Suprapubic skin (tissue), 4 donors: ENCODE results near the gene FANCG.

Experiments used
- EP300 ChIP-seq: sonication (generic); formaldehyde crosslinking; IDR thresholded peaks from one replicate; pipeline ENCODE4 v1.6.1; 2017; ENCODE audit warnings: antibody characterized with exemption
- POLR2A ChIP-seq, 2 donors: fragments of 450-650 bp; IDR thresholded peaks; one replicate each; pipeline ENCODE4 v1.6.1; 2017; ENCODE audit warnings: antibody characterized with exemption in 2 of 2, mild to moderate bottlenecking in 2 of 2, moderate library complexity in 2 of 2
- POLR2AphosphoS5 ChIP-seq, 3 donors: sonication (generic); formaldehyde crosslinking; IDR thresholded peaks; one replicate each; pipeline ENCODE4 v1.6.1; 2017; ENCODE audit warnings: antibody characterized with exemption in 3 of 3
- TF ChIP-seq, protein P1 (sequence below), 2 donors: fragments of 200-600 bp in 1 of 2; fragments of 450-650 bp in 1 of 2; sonication (generic) in 1 of 2; IDR thresholded peaks; one replicate each; pipeline ENCODE4 v1.5.1; 2016 to 2019; ENCODE audit warnings: antibody characterized with exemption in 2 of 2, mild to moderate bottlenecking in 1 of 2, moderate library complexity in 1 of 2

GRCh38 chr9:35056571-35057270 is 23.0 kb downstream of the FANCG start:
- TF ChIP-seq POLR2A (IDR thresholded peaks at IDR 0.05): no peak
- TF ChIP-seq EP300: no peak
- TF ChIP-seq POLR2AphosphoS5 (IDR thresholded peaks at IDR 0.05): no peak
- TF ChIP-seq, protein P1, sequence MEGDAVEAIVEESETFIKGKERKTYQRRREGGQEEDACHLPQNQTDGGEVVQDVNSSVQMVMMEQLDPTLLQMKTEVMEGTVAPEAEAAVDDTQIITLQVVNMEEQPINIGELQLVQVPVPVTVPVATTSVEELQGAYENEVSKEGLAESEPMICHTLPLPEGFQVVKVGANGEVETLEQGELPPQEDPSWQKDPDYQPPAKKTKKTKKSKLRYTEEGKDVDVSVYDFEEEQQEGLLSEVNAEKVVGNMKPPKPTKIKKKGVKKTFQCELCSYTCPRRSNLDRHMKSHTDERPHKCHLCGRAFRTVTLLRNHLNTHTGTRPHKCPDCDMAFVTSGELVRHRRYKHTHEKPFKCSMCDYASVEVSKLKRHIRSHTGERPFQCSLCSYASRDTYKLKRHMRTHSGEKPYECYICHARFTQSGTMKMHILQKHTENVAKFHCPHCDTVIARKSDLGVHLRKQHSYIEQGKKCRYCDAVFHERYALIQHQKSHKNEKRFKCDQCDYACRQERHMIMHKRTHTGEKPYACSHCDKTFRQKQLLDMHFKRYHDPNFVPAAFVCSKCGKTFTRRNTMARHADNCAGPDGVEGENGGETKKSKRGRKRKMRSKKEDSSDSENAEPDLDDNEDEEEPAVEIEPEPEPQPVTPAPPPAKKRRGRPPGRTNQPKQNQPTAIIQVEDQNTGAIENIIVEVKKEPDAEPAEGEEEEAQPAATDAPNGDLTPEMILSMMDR (IDR thresholded peaks at IDR 0.05): no peak
